A549 (cell line): ENCODE data around the gene IARS2.

Source experiments
- CTCF ChIP-seq: fragments of >200 bp; sonication (Bioruptor Twin); formaldehyde crosslinking; IDR thresholded peaks from 3 replicates; pipeline ENCODE4 v1.5.1; 2016
- ELK1 ChIP-seq: fragments of 150-350 bp; IDR thresholded peaks from 2 replicates; pipeline ENCODE4 v1.6.1; 2014; ENCODE audit warnings: low read depth, mild to moderate bottlenecking, low read length
- ESRRA ChIP-seq: fragments of 150-350 bp; IDR thresholded peaks from 2 replicates; pipeline ENCODE4 v1.6.1; 2014; ENCODE audit warnings: mild to moderate bottlenecking, low read length, borderline replicate concordance
- FOSL2 ChIP-seq, 2 experiments: fragments of 450-650 bp in 1 of 2; fragments of >200 bp in 1 of 2; sonication (Bioruptor Twin) in 1 of 2; formaldehyde crosslinking; IDR thresholded peaks; 2 replicates each; pipeline versions ENCODE4 v1.5.0 to v1.6.1; 2016 to 2020; ENCODE audit warnings: mild to moderate bottlenecking in 1 of 2, moderate library complexity in 1 of 2
- HDAC2 ChIP-seq: fragments of 200-600 bp; sonication (generic); IDR thresholded peaks from 2 replicates; pipeline ENCODE4 v1.6.1; 2016
- PHF8 ChIP-seq: fragments of 200-600 bp; sonication (generic); IDR thresholded peaks from 2 replicates; pipeline ENCODE4 v1.6.1; 2016; ENCODE audit warnings: low read depth, mild to moderate bottlenecking, antibody characterized with exemption, moderate library complexity, borderline replicate concordance
- RCOR1 ChIP-seq: fragments of 150-350 bp; IDR thresholded peaks from 2 replicates; pipeline ENCODE4 v1.6.1; 2014; ENCODE audit warnings: antibody characterized with exemption, low read length, low read depth
- RFX5 ChIP-seq: fragments of 450-650 bp; IDR thresholded peaks from 2 replicates; pipeline ENCODE4 v1.7.1; 2014; ENCODE audit warnings: antibody characterized with exemption, mild to moderate bottlenecking, moderate library complexity
- SMC3 ChIP-seq: fragments of >200 bp; sonication (Bioruptor Twin); formaldehyde crosslinking; IDR thresholded peaks from 3 replicates; pipeline ENCODE4 v1.6.1; 2018; ENCODE audit warnings: inconsistent platforms

GRCh38 chr1:220119043-220119512 is 25.1 kb downstream of the IARS2 start:
- TF ChIP-seq CTCF (no peak), ELK1 (no peak), HDAC2 (no peak), SMC3 (no peak), FOSL2 (IDR thresholded peaks at IDR 0.05) (no peak), FOSL2 (CRISPR knock-in tag; IDR thresholded peaks at IDR 0.05) (no peak), PHF8 (no peak), RCOR1 (no peak), ESRRA (no peak), RFX5 (no peak)
